GM21447 (cell line): ENCODE results near the gene PRKCSH.
A peak's percentile ranks its signal among the peaks of the same experiment; 100 is the strongest.
"Not testable (repeated sequence)": the region's sequence is repeated elsewhere in the genome, so short reads cannot be mapped to it uniquely, and the experiment has no call there.

Source experiments
- ATAC-seq: cut with Tn5 transposase; IDR thresholded peaks from one replicate; pipeline ENCODE4 v1.9.1; 2021; ENCODE audit not compliant: unreplicated experiment

Gene PRKCSH

GRCh38 chr19:11418549-11419506, 16.6 kb upstream of the PRKCSH start, which contains the start of gene RGL3:
Gene RGL3, minus strand, starts transcription at chr19:11419314. Its CDS starts 36 bp downstream, at chr19:11419278.
- no peak for ATAC-seq

GRCh38 chr19:11420429-11421370, 14.7 kb upstream of the PRKCSH start:
- no peak for ATAC-seq

- ATAC-seq, result peak; percentile 52
These were observed 13.9 kb upstream of the PRKCSH start for GRCh38 chr19:11421371-11422098.

GRCh38 chr19:11422163-11423065, 13.0 kb upstream of the PRKCSH start:
- ATAC-seq, result peak; percentile 69

GRCh38 chr19:11423164-11423790, 12.2 kb upstream of the PRKCSH start:
- ATAC-seq, result no peak

GRCh38 chr19:11423791-11424181, 11.6 kb upstream of the PRKCSH start:
- no peak for ATAC-seq

- ATAC-seq, result no peak
These were observed 9.5 kb upstream of the PRKCSH start for GRCh38 chr19:11425719-11426457.

GRCh38 chr19:11426656-11427055, 8.8 kb upstream of the PRKCSH start:
- no peak for ATAC-seq

- ATAC-seq, result not testable (repeated sequence)
These were observed 1.9 kb upstream of the PRKCSH start for GRCh38 chr19:11433526-11433925.

GRCh38 chr19:11434703-11435056, 755 bp upstream of the PRKCSH start:
- ATAC-seq, result peak; percentile 4

GRCh38 chr19:11435833-11436313, 438 bp downstream of the PRKCSH start:
- ATAC-seq, result no peak

GRCh38 chr19:11437955-11438354, 2.5 kb downstream of the PRKCSH start:
- no peak for ATAC-seq

GRCh38 chr19:11444059-11444458, 8.6 kb downstream of the PRKCSH start:
- no peak for ATAC-seq

- ATAC-seq, result no peak
These were observed 9.7 kb downstream of the PRKCSH start for GRCh38 chr19:11445141-11445540.

- ATAC-seq, result no peak
These were observed 10.8 kb downstream of the PRKCSH start for GRCh38 chr19:11446271-11446651.

- no peak for ATAC-seq
These were observed 11.3 kb downstream of the PRKCSH start for GRCh38 chr19:11446652-11447301.

- no peak for ATAC-seq
These were observed 12.2 kb downstream of the PRKCSH start for GRCh38 chr19:11447347-11448262.
